Ishikawa (cell line): ENCODE measurements around the gene COG2.

Experiments
- CREB1 ChIP-seq: IDR thresholded peaks from 2 replicates; pipeline ENCODE4 v1.6.1; 2012; ENCODE audit warnings: low read depth
- FOXM1 ChIP-seq: IDR thresholded peaks from 2 replicates; pipeline ENCODE4 v1.6.1; 2012; ENCODE audit warnings: low read depth, borderline replicate concordance
- RAD21 ChIP-seq: IDR thresholded peaks from 2 replicates; pipeline ENCODE4 v1.6.1; 2012; ENCODE audit warnings: low read depth
- TCF12 ChIP-seq: IDR thresholded peaks from 2 replicates; pipeline ENCODE4 v1.6.1; 2012; ENCODE audit warnings: low read depth
- TEAD4 ChIP-seq: IDR thresholded peaks from 2 replicates; pipeline ENCODE4 v1.6.1; 2012
- TF ChIP-seq, protein P1 (sequence below): IDR thresholded peaks from 2 replicates; pipeline ENCODE4 v1.6.1; 2012; ENCODE audit warnings: low read depth, mild to moderate bottlenecking
- TF ChIP-seq, protein P2 (sequence below): IDR thresholded peaks from 2 replicates; pipeline ENCODE4 v1.6.1; 2012

DNA sequence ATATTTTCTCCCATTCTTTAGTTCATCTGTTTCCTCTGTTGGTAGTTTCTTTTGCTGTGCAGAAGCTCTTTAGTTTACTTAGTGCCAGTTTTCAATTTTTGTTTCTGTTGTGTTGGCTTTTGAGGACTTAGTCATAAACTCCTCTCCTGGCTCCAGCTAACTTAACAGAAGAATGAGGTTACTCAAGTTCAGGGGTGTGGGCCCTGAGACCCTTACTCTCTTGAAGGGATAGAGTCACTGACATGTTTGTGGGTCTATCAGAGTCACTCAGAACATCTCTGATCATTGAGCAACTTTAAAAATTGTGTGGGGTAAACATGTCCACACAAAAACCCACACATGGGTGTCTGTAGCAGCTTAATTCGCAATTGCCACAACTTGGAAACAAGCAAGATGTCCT lies 57.4 kb downstream of the COG2 start:
- TF ChIP-seq CREB1 (no peak), TEAD4 (no peak), RAD21 (no peak), FOXM1 (no peak), TCF12 (no peak)
- TF ChIP-seq, protein P1, sequence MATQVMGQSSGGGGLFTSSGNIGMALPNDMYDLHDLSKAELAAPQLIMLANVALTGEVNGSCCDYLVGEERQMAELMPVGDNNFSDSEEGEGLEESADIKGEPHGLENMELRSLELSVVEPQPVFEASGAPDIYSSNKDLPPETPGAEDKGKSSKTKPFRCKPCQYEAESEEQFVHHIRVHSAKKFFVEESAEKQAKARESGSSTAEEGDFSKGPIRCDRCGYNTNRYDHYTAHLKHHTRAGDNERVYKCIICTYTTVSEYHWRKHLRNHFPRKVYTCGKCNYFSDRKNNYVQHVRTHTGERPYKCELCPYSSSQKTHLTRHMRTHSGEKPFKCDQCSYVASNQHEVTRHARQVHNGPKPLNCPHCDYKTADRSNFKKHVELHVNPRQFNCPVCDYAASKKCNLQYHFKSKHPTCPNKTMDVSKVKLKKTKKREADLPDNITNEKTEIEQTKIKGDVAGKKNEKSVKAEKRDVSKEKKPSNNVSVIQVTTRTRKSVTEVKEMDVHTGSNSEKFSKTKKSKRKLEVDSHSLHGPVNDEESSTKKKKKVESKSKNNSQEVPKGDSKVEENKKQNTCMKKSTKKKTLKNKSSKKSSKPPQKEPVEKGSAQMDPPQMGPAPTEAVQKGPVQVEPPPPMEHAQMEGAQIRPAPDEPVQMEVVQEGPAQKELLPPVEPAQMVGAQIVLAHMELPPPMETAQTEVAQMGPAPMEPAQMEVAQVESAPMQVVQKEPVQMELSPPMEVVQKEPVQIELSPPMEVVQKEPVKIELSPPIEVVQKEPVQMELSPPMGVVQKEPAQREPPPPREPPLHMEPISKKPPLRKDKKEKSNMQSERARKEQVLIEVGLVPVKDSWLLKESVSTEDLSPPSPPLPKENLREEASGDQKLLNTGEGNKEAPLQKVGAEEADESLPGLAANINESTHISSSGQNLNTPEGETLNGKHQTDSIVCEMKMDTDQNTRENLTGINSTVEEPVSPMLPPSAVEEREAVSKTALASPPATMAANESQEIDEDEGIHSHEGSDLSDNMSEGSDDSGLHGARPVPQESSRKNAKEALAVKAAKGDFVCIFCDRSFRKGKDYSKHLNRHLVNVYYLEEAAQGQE: no peak
- TF ChIP-seq, protein P2, sequence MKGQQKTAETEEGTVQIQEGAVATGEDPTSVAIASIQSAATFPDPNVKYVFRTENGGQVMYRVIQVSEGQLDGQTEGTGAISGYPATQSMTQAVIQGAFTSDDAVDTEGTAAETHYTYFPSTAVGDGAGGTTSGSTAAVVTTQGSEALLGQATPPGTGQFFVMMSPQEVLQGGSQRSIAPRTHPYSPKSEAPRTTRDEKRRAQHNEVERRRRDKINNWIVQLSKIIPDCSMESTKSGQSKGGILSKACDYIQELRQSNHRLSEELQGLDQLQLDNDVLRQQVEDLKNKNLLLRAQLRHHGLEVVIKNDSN: no peak
